Measurements from ENCODE around the gene C4orf50. TPM values are rescaled to one million over a fixed set of nuclear protein-coding genes. Genes with fewer than 3 reads are reported as not detected.

C4orf50 gene
- total and polyA plus RNA-seq, 8 donors = under 0.01 to 0.23 (median 0.07) TPM

- Histone ChIP-seq H3K27ac (no peak overlapping the region), H3K4me1 (no peaks in the 10 kb centered on the region), H3K4me3 (no peak overlapping the region), H3K9me3 (no peaks in the 10 kb centered on the region), H3K36me3 (no peaks in the 10 kb centered on the region), H3K27me3 (peaks cover 0 to 4% (median 0%) of the 10 kb centered on the region in 4 donors)
- DNase-seq = peak in 1 of 6 donors; percentile 24
- no peak for FAIRE-seq
- 64 to 77% methylated on average over 8 of the region's 8 CpGs for WGBS, 2 donors
- TF ChIP-seq CTCF (IDR thresholded peaks at IDR 0.05) = no peak
- ATAC-seq = no peak
- intact Hi-C loops (cut with DNase I) = no loop called here
Observed at GRCh38 chr4:6020613-6021012, 2.4 kb upstream of the C4orf50 start.

- Histone ChIP-seq H3K27me3 (peaks cover 0 to 4% (median 0%) of the 10 kb centered on the region in 4 donors), H3K4me1 (no peaks in the 10 kb centered on the region), H3K4me3 (no peak overlapping the region), H3K36me3 (no peaks in the 10 kb centered on the region), H3K27ac (no peak overlapping the region), H3K9me3 (no peaks in the 10 kb centered on the region)
- WGBS, 2 donors = 31 to 32% methylated on average over 22 of the region's 22 CpGs
- intact Hi-C loops (cut with DNase I) = no loop called here
- FAIRE-seq (no peak), ATAC-seq (peak; percentile 56 to 86 (median 73)), DNase-seq (peak in 4 of 6 donors; percentile 20 to 61 (median 40))
- peak; percentile 74 to 88 (median 82) for TF ChIP-seq CTCF (IDR thresholded peaks at IDR 0.05)
Observed at GRCh38 chr4:6019316-6020263, 1.4 kb upstream of the C4orf50 start.

GRCh38 chr4:6017800-6018199 is 431 bp downstream of the C4orf50 start:
- Histone ChIP-seq H3K9me3 (no peaks in the 10 kb centered on the region), H3K4me1 (no peaks in the 10 kb centered on the region), H3K27me3 (peaks cover 0 to 4% (median 0%) of the 10 kb centered on the region in 4 donors), H3K4me3 (no peak overlapping the region), H3K36me3 (no peaks in the 10 kb centered on the region), H3K27ac (no peak overlapping the region)
- intact Hi-C loops (cut with DNase I) = no loop called here
- no peak for TF ChIP-seq CTCF (IDR thresholded peaks at IDR 0.05)
- DNase-seq = peak in 1 of 6 donors; percentile 30
- 68 to 74% methylated on average over 11 of the region's 11 CpGs for WGBS, 2 donors
- ATAC-seq = no peak
- no peak for FAIRE-seq

GRCh38 chr4:6017030-6017429 is 1.2 kb downstream of the C4orf50 start:
- Histone ChIP-seq H3K4me3 (no peak overlapping the region), H3K27ac (no peak overlapping the region), H3K9me3 (no peaks in the 10 kb centered on the region), H3K36me3 (no peaks in the 10 kb centered on the region), H3K27me3 (peaks cover 0 to 4% (median 0%) of the 10 kb centered on the region in 4 donors), H3K4me1 (no peaks in the 10 kb centered on the region)
- DNase-seq (peak in 1 of 6 donors; percentile 47), FAIRE-seq (no peak), ATAC-seq (peak in 1 of 4 donors; percentile 35)
- 42 to 46% methylated on average over 10 of the region's 10 CpGs for WGBS, 2 donors
- intact Hi-C loops (cut with DNase I) = no loop called here
- TF ChIP-seq CTCF (IDR thresholded peaks at IDR 0.05) = no peak

- Histone ChIP-seq H3K9me3 (no peaks in the 10 kb centered on the region), H3K36me3 (no peaks in the 10 kb centered on the region), H3K4me1 (no peaks in the 10 kb centered on the region), H3K4me3 (no peak overlapping the region), H3K27me3 (peaks cover 0 to 4% (median 0%) of the 10 kb centered on the region in 4 donors), H3K27ac (no peak overlapping the region)
- ATAC-seq = no peak
- FAIRE-seq = no peak
- no peak for DNase-seq
- TF ChIP-seq CTCF (IDR thresholded peaks at IDR 0.05) = no peak
- intact Hi-C loops (cut with DNase I) = no loop called here
- 75 to 80% methylated on average over 12 of the region's 12 CpGs for WGBS, 2 donors
Observed at GRCh38 chr4:6013564-6013963, 4.7 kb downstream of the C4orf50 start.
